Stimulated activated CD4-positive, alpha-beta T cell treated with anti-CD3 and anti-CD28 coated beads, Interleukin-4, amount 100 ng/mL, for 1 hour (primary cell): ENCODE results near the gene ADNP2.

Source experiments
- DNase-seq: peaks from one replicate; pipeline ENCODE4 v3.0.0-alpha.2; 2020

The ADNP2 gene

DNA sequence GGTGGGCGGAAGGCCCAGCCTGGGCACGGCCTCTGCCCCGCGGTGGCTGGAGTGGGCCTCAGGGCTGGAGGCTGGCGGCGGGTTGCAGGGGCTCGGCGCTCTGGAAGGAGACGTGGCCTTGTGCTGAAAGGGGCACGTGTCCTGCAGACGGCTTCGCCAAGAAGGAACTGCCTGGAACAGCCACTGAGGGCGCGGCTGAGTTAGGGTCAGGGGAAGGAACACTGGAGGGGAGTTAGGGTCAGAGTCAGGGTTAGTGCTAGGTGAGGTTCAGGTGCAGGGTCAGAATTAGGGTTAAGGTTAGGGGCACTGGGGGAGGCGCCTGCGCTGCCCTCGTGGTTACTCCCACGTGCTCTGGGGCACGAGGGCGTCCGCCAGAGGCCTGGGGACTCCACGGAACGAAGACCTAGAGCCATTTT is 933 bp upstream of the ADNP2 start:
- DNase-seq = no peak

- no peak for DNase-seq
Observed at GRCh38 chr18:80109676-80110078, 615 bp downstream of the ADNP2 start.

- no peak for DNase-seq
Observed at GRCh38 chr18:80112624-80113248, 3.7 kb downstream of the ADNP2 start.

GRCh38 chr18:80115035-80115434 is 6.0 kb downstream of the ADNP2 start:
- DNase-seq = no peak

DNA sequence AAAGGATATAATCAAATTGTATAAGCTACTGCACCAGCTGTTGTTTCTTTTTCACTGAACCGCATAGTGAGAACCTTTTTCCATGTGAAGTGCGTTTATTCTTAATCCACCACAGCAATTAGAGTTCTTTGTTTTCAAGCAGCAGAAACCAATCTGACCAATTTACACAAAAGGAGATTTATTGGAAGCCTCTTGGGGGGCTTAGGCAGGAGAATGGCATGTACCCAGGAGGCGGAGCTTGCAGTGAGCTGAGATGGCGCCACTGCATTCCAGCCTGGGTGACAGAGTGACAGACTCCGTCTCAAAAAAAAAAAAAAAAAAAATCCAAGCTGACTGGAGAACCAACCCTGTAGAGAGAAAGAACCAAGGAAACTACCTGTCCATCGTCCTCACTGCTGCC is 10.0 kb downstream of the ADNP2 start:
- no peak for DNase-seq

GRCh38 chr18:80120932-80121331 is 11.9 kb downstream of the ADNP2 start:
- no peak for DNase-seq

DNA sequence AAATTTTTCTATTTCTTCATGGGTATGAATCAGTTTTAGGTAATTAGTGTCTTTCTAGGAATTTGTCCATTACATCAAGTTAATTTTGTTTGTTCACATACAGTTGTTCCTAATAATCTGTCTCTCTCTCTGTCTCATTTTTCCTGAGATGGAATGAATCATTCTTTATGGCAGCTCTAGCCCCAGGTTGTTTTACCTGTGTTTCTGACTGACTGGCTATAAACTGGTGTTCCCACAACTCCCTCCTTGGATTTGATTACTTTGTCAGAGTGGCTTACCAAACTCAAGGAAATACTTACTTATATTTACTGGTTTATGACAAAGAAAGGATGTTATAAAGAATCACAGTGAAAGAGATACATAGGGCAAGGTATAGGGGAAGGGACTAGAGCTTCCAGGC is 15.1 kb downstream of the ADNP2 start:
- no peak for DNase-seq

DNA sequence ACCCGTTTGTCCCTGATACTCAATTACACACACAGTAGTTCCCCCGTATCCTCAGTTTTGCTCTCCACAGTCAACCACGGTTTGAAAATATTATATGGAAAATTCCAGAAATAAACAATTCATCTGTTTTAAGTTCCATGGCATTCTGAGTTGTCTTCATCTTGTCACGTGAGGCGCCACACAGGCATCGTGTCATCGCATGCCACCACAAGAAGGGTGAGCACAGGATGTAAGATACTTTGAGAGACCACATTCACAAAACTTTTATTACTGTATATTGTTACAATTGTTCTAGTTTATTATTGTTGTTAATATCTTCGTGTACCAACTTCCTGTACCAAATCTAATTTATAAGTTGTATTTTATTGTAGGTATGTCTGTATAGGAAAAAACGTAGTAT is 17.7 kb downstream of the ADNP2 start:
- DNase-seq = no peak

- no peak for DNase-seq
Observed at GRCh38 chr18:80127635-80128034, 18.6 kb downstream of the ADNP2 start.

DNA sequence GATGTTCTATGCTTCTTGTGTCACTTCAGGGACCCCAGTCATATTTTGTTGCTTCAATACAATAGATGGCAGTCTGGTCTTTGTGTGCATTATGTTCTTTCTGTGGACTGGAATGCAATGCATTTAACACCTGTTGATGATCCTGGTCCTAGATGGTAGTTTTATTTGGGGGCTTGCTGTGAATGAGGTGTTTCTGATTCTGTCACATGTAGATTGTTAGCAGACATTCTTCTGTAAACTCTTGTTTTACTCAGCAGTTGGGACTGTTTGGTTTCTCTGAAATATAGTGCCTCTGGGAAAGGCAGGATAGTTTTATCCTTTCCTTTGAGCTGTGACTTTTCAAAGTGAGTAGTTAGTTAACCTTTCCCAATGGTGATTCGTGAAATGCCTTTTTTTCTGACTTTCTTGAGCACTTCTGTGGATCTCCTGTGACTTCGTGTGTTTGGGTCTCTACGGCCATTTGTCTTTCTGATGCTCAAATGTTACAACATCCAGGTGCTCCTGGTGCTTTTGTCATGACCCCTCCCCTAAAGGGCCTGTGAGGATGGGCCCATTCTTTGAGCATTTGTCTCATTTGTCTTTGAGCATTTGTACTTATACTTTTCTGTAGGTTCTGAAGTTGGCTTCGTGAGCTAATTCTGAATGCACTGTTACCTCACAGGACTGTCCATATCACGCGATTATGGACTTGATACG is 20.8 kb downstream of the ADNP2 start:
- no peak for DNase-seq

GRCh38 chr18:80130555-80130954 is 21.5 kb downstream of the ADNP2 start:
- no peak for DNase-seq

GRCh38 chr18:80132180-80132812 is 23.2 kb downstream of the ADNP2 start:
- DNase-seq = no peak

DNA sequence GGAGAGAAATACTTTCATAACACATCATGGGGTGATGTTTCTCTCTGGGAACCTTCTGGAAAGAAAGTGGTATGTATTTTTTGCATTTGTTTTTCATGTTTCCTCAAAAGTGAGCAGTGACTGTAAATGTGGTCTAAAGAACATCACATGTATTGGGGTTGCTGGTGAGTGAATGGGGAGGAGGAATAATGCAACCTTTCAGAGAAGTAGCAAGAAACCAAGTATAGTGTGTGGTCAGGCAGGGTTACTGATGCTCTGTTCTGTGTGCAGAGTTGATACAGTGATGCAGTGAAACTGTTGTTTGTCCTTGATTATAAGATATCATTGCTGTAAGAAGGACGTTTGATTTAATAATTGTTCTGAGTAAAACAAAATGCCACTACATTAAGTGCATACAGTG is 24.1 kb downstream of the ADNP2 start:
- no peak for DNase-seq

GRCh38 chr18:80135136-80135535 is 26.1 kb downstream of the ADNP2 start:
- no peak for DNase-seq

DNA sequence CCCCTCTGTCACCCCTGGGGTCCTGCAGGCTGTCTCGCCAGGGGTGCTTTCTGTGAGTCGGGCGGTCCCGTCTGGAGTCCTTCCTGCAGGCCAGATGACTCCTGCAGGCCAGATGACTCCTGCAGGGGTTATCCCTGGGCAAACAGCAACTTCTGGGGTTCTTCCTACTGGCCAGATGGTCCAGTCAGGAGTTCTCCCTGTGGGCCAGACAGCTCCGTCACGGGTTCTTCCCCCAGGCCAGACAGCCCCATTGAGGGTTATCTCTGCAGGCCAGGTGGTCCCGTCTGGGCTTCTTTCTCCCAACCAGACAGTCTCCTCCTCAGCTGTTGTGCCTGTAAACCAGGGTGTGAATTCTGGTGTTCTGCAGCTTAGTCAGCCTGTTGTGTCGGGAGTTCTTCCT is 27.6 kb downstream of the ADNP2 start:
- no peak for DNase-seq

DNA sequence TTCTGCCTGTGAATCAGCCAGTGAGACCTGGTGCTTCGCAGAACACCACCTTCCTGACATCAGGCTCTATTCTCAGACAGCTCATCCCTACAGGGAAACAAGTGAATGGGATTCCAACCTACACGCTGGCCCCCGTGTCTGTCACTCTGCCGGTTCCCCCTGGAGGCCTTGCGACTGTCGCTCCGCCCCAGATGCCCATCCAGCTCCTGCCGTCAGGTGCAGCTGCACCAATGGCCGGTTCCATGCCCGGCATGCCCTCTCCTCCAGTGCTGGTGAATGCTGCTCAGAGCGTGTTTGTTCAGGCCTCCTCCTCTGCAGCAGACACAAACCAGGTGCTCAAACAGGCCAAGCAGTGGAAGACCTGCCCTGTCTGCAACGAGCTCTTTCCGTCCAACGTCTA is 28.1 kb downstream of the ADNP2 start:
- no peak for DNase-seq

DNA sequence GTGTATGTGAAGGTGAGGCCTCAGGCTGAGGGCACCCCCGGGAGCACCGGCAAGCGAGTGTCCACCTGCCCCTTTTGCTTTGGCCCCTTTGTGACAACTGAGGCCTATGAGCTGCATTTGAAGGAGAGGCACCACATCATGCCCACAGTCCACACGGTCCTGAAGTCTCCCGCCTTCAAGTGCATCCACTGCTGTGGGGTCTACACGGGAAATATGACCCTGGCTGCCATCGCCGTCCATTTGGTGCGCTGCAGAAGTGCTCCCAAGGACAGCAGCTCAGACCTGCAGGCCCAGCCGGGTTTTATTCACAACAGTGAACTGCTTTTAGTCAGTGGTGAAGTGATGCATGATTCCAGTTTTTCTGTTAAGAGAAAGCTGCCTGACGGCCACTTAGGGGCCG is 28.9 kb downstream of the ADNP2 start:
- no peak for DNase-seq

- DNase-seq = no peak
Observed at GRCh38 chr18:80140455-80140985, 31.5 kb downstream of the ADNP2 start.

DNA sequence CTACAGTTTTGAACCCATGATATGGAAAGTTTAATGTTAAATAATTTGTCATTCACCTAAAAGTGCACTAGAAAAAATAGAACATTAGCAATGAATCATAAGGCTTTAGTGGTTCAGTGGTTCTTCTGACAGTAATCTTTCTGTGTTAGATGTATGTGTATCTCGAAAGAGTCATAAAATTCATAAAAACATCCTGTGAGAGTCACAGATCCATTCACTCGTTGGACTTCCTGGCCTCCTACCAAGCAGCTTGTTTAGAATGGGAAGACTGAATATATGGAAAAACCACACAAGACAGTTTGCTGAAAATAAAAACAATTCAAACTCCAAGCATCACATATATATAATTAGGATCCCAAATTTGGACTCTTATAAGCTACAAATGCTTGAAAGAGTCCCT is 34.8 kb downstream of the ADNP2 start:
- DNase-seq = no peak

GRCh38 chr18:80145196-80145804 is 36.2 kb downstream of the ADNP2 start:
- DNase-seq = no peak

- no peak for DNase-seq
Observed at GRCh38 chr18:80147037-80147417, 38.0 kb downstream of the ADNP2 start.

DNA sequence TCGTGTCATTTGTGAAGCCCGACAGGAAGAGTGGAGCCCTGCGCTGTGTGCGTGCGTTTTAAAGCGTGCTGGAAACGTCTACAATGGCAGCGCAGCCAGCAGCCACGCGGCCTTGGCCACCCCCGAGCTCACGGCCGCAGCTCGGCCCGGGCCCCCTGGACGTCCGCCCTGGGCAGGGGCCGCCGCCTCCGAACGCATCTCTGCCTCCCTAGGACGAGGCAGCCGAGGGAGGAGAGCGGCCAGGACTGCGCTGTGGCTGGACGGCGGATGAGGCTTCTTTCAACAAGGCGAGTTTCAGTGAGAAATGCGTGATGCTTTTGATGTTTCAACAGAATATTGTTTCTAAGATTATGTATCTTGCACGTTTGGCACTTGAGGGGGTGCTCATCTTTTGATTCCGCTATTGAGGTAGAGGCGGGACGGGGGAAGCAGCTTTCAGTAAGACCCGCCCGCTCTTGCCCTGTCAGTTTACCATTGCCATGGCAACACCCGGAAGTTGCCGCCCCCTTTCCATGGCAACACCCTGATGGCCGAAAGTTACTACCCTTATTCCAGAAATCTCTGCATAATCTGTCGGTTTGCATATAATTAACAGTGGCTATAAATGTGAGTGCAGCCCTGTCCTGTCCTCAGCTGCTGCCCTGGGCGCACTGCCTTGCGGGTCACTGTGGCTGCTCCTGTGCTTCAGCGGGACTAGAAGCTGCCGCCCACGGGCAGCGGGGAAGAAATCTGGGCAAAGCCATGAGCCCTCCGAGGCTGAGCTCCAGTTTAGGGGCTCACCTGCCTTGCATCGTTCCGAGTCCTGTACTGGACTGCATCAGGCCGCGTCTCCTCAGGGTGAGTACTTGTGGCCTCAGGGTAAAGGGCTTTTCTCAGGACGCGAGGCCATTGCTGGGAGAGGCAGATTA is 38.6 kb downstream of the ADNP2 start:
- DNase-seq = peak; percentile 77
